Neural cell (in vitro differentiated cells): ENCODE data around the gene EP400. TPM values are rescaled to one million over a fixed set of nuclear protein-coding genes. Genes with fewer than 3 reads are reported as not detected.
"Not testable (repeated sequence)": the region's sequence is repeated elsewhere in the genome, so short reads cannot be mapped to it uniquely, and the experiment has no call there.

Experiments
- H2AFZ ChIP-seq: fragments of 200-600, 300-800 bp; sonication (generic), shearing (Covaris generic); 2 replicates; pipeline ENCODE4 v1.6.0; 2014; ENCODE audit warnings: low read depth, mild to moderate bottlenecking, antibody characterized with exemption, low read length, moderate library complexity
- H3F3A ChIP-seq: fragments of 200-600 bp; shearing (Covaris generic); 2 replicates; pipeline ENCODE4 v1.6.1; 2016; ENCODE audit warnings: mild to moderate bottlenecking, moderate library complexity, mixed read lengths, antibody characterized with exemption, low read length; ENCODE audit not compliant: insufficient read depth, poor library complexity, severe bottlenecking
- H3K27ac ChIP-seq: fragments of 200-600, 300-800 bp; sonication (generic), shearing (Covaris generic); 2 replicates; pipeline ENCODE4 v1.5.1; 2014; ENCODE audit warnings: mild to moderate bottlenecking, low read length, moderate library complexity
- H3K27me3 ChIP-seq: fragments of 300-800, 200-600 bp; sonication (generic), shearing (Covaris generic); 2 replicates; pipeline ENCODE4 v1.6.0; 2014; ENCODE audit warnings: mild to moderate bottlenecking, low read depth, low read length, moderate library complexity; ENCODE audit not compliant: insufficient read depth
- H3K36me3 ChIP-seq: fragments of 300-800, 200-600 bp; sonication (generic), shearing (Covaris generic); 2 replicates; pipeline ENCODE4 v1.5.1; 2014; ENCODE audit warnings: mild to moderate bottlenecking, antibody characterized with exemption, low read length, moderate library complexity; ENCODE audit not compliant: insufficient read depth
- H3K4me2 ChIP-seq: fragments of 300-800, 200-600 bp; sonication (generic), shearing (Covaris generic); 2 replicates; pipeline ENCODE4 v1.6.0; 2014; ENCODE audit warnings: mild to moderate bottlenecking, low read length
- H3K4me3 ChIP-seq: fragments of 300-800, 200-600 bp; sonication (generic), shearing (Covaris generic); 2 replicates; pipeline ENCODE4 v1.5.1; 2014; ENCODE audit warnings: mild to moderate bottlenecking, low read length, moderate library complexity
- H3K79me2 ChIP-seq: fragments of 200-600 bp; shearing (Covaris generic); replicated peaks from 2 replicates; pipeline ENCODE4 v1.6.0; 2014; ENCODE audit warnings: mild to moderate bottlenecking, low read length, moderate library complexity; ENCODE audit not compliant: insufficient read depth
- H3K9ac ChIP-seq: fragments of 300-800, 200-600 bp; sonication (generic), shearing (Covaris generic); 2 replicates; pipeline ENCODE4 v1.6.1; 2016; ENCODE audit warnings: mild to moderate bottlenecking, low read length, mixed read lengths
- H3K9me2 ChIP-seq: fragments of 200-600 bp; shearing (Covaris generic); 2 replicates; pipeline ENCODE4 v1.6.1; 2016; ENCODE audit warnings: mild to moderate bottlenecking, low read length, mixed read lengths; ENCODE audit not compliant: insufficient read depth
- H3K9me3 ChIP-seq: fragments of 200-600, 300-800 bp; sonication (generic), shearing (Covaris generic); 2 replicates; pipeline ENCODE4 v1.6.1; 2016; ENCODE audit warnings: mild to moderate bottlenecking, mixed run types, low read length, moderate library complexity, mixed read lengths
- H4K20me1 ChIP-seq: fragments of 200-600 bp; shearing (Covaris generic); 2 replicates; pipeline ENCODE4 v1.6.1; 2016; ENCODE audit warnings: mild to moderate bottlenecking, mixed run types; ENCODE audit not compliant: insufficient read depth
- CTCF ChIP-seq: fragments of 450-650 bp; IDR thresholded peaks from 2 replicates; pipeline ENCODE4 v1.5.1; 2014; ENCODE audit warnings: antibody characterized with exemption, mild to moderate bottlenecking, moderate library complexity; ENCODE audit not compliant: poor library complexity, severe bottlenecking
- EP300 ChIP-seq: fragments of 450-650 bp; conservative IDR thresholded peaks from 2 replicates; pipeline ENCODE4 v1.6.1; 2014; ENCODE audit warnings: antibody characterized with exemption, mild to moderate bottlenecking, moderate library complexity; ENCODE audit not compliant: poor library complexity, severe bottlenecking
- EZH2 ChIP-seq: fragments of 200-600, 300-800 bp; shearing (Covaris generic), sonication (generic); IDR thresholded peaks from 2 replicates; pipeline ENCODE4 v1.6.1; 2014; ENCODE audit warnings: antibody characterized with exemption, low read length, borderline replicate concordance, mild to moderate bottlenecking; ENCODE audit not compliant: insufficient read depth, poor library complexity, severe bottlenecking
- MXI1 ChIP-seq: fragments of 450-650 bp; conservative IDR thresholded peaks from 2 replicates; pipeline ENCODE4 v1.6.1; 2014; ENCODE audit warnings: antibody characterized with exemption, mild to moderate bottlenecking; ENCODE audit not compliant: poor library complexity, severe bottlenecking
- POLR2AphosphoS5 ChIP-seq: IDR thresholded peaks from 2 replicates; pipeline ENCODE4 v1.6.1; 2012
- RAD21 ChIP-seq: fragments of 450-650 bp; conservative IDR thresholded peaks from 2 replicates; pipeline ENCODE4 v1.6.1; 2014; ENCODE audit warnings: antibody characterized with exemption, mild to moderate bottlenecking, moderate library complexity
- REST ChIP-seq: IDR thresholded peaks from 2 replicates; pipeline ENCODE4 v1.6.1; 2012; ENCODE audit warnings: borderline replicate concordance
- SMC3 ChIP-seq: fragments of 450-650 bp; conservative IDR thresholded peaks from 2 replicates; pipeline ENCODE4 v1.6.1; 2014; ENCODE audit warnings: antibody characterized with exemption, mild to moderate bottlenecking, moderate library complexity; ENCODE audit not compliant: poor library complexity
- TAF1 ChIP-seq: IDR thresholded peaks from 2 replicates; pipeline ENCODE4 v1.6.1; 2012; ENCODE audit warnings: low read depth
- polyA plus RNA-seq: library from polyadenylated mRNA; depleted of rRNA; stranded (reverse); fragments of >200 nt; gene quantifications from 2 replicates; pipeline ENCODE4 v1.2.3, GENCODE V29; 2014

Gene EP400
- polyA plus RNA-seq, 1 donor from 2014 or later, result 19.4 TPM

GRCh38 chr12:131950182-131950913 lies 606 bp downstream of the EP400 start:
- Histone ChIP-seq H3F3A (no peaks in the 10 kb centered on the region), H3K36me3 (no peaks in the 10 kb centered on the region), H3K9me3 (no peaks in the 10 kb centered on the region), H3K27ac (peak overlapping the region; percentile 39), H3K27me3 (no peaks in the 10 kb centered on the region), H3K9ac (peak overlapping the region; percentile 77), H3K79me2 (peaks cover 36% of the 10 kb centered on the region), H3K4me2 (peak overlapping the region; percentile 54), H4K20me1 (no peaks in the 10 kb centered on the region), H3K4me3 (peak overlapping the region; percentile 98), H2AFZ (peak overlapping the region; percentile 14), H3K9me2 (no peaks in the 10 kb centered on the region)
- TF ChIP-seq MXI1 (peak; percentile 46), EZH2 (no peak), POLR2AphosphoS5 (no peak), RAD21 (no peak)

GRCh38 chr12:131953810-131954209 lies 4.1 kb downstream of the EP400 start:
- not testable (repeated sequence) for H3K9ac ChIP-seq, H3F3A ChIP-seq, H3K27ac ChIP-seq, H4K20me1 ChIP-seq, H3K36me3 ChIP-seq, H3K9me3 ChIP-seq, H2AFZ ChIP-seq, H3K27me3 ChIP-seq, H3K4me2 ChIP-seq, H3K9me2 ChIP-seq, H3K4me3 ChIP-seq
- H3K79me2 ChIP-seq, result peaks cover 66% of the 10 kb centered on the region

- not testable (repeated sequence) for H3K9me2 ChIP-seq, H3K4me2 ChIP-seq, H4K20me1 ChIP-seq, H3K27me3 ChIP-seq, H3K27ac ChIP-seq, H3K9ac ChIP-seq, H3F3A ChIP-seq, H3K4me3 ChIP-seq, H2AFZ ChIP-seq, H3K36me3 ChIP-seq, H3K9me3 ChIP-seq
- peaks cover 72% of the 10 kb centered on the region for H3K79me2 ChIP-seq
These were observed 4.7 kb downstream of the EP400 start for GRCh38 chr12:131954460-131954859.

GRCh38 chr12:131959116-131959515 lies 9.4 kb downstream of the EP400 start:
- Histone ChIP-seq H3K36me3 (no peaks in the 10 kb centered on the region), H3K27ac (no peak overlapping the region), H3K9me3 (no peaks in the 10 kb centered on the region), H3K4me2 (no peak overlapping the region), H2AFZ (no peak overlapping the region), H3K4me3 (no peak overlapping the region), H3F3A (peaks cover 3% of the 10 kb centered on the region), H3K79me2 (peaks cover 66% of the 10 kb centered on the region), H4K20me1 (no peaks in the 10 kb centered on the region), H3K9ac (no peak overlapping the region), H3K9me2 (no peaks in the 10 kb centered on the region), H3K27me3 (no peaks in the 10 kb centered on the region)
- TF ChIP-seq POLR2AphosphoS5 (no peak), TAF1 (no peak), RAD21 (no peak), EP300 (no peak), REST (no peak), MXI1 (no peak), SMC3 (no peak), EZH2 (no peak), CTCF (no peak)
